ENCODE measurements around the gene UMODL1.

Gene UMODL1

GRCh38 chr21:42156690-42157605, 85.8 kb downstream of the UMODL1 start:
- Histone ChIP-seq H3K36me3 (replicated peaks) (no peaks in the 10 kb centered on the region), H3K4me3 (ENCODE audit: low read depth, low read length) (no peak overlapping the region), H3K27me3 (replicated peaks) (peaks cover 13% of the 10 kb centered on the region), H3K27ac (no peak overlapping the region)
- no peak for TF ChIP-seq CTCF (IDR thresholded peaks at IDR 0.05; ENCODE audit: low read depth, low read length, missing control alignments)
- DNase-seq, result no peak
- in situ Hi-C loops (cut with HindIII; ENCODE audit: low pct_ligation_motif_present, low sequenced_read_pairs), result no loop called here

DNA sequence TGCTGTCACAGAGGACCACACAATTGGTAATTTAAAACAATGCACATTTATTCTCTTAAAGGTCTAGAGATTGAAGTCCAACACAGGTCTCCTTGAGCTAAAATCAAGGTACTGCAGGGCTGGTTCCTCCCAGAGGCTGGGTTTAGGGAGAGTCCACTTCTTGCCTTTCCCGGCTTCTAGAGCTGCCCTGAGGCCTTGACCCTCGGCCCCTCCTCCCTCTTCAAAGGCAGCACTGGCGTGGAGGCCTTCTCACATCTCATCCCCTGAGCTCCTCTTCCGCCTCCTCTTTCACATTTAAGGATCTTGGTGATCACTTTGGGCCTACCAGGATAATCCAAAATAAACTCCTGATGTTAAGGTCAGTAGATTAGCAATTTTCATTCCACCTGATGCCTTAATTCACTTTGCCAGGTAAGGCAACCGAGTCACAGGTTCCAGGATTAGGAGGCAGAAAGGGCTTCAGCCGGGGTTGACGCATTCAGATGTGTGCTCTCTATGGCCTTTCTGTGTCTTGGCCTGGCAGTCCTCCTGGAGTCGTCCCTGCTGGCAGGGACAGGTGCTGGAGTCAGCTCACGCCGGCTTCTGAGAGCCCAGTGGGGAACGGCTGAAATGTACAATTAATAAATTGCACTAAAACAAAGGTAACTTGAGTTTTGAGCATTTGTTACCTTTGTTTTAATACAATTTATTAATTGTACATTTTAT, 86.6 kb downstream of the UMODL1 start:
- in situ Hi-C loops (cut with HindIII; ENCODE audit: low pct_ligation_motif_present, low sequenced_read_pairs), result no loop called here
- peaks cover 10% of the 10 kb centered on the region for H3K27me3 ChIP-seq (replicated peaks)
- H3K4me3 ChIP-seq (ENCODE audit: low read depth, low read length), result no peak overlapping the region
- no peak for DNase-seq
- TF ChIP-seq CTCF (IDR thresholded peaks at IDR 0.05; ENCODE audit: low read depth, low read length, missing control alignments), result no peak
- no peaks in the 10 kb centered on the region for H3K36me3 ChIP-seq (replicated peaks)
- no peak overlapping the region for H3K27ac ChIP-seq

- Histone ChIP-seq H3K27me3 (replicated peaks) (peaks cover 8% of the 10 kb centered on the region), H3K4me3 (ENCODE audit: low read depth, low read length) (no peak overlapping the region), H3K36me3 (replicated peaks) (no peaks in the 10 kb centered on the region), H3K27ac (no peak overlapping the region)
- no peak for DNase-seq
- TF ChIP-seq CTCF (IDR thresholded peaks at IDR 0.05; ENCODE audit: low read depth, low read length, missing control alignments), result no peak
- in situ Hi-C loops (cut with HindIII; ENCODE audit: low pct_ligation_motif_present, low sequenced_read_pairs), result no loop called here
Measured at GRCh38 chr21:42158846-42159245, 87.7 kb downstream of the UMODL1 start.

GRCh38 chr21:42159560-42160110, 88.5 kb downstream of the UMODL1 start:
- in situ Hi-C loops (cut with HindIII; ENCODE audit: low pct_ligation_motif_present, low sequenced_read_pairs), result no loop called here
- TF ChIP-seq CTCF (IDR thresholded peaks at IDR 0.05; ENCODE audit: low read depth, low read length, missing control alignments), result no peak
- peaks cover 7% of the 10 kb centered on the region for H3K27me3 ChIP-seq (replicated peaks)
- DNase-seq, result no peak
- no peak overlapping the region for H3K4me3 ChIP-seq (ENCODE audit: low read depth, low read length)
- H3K36me3 ChIP-seq (replicated peaks), result no peaks in the 10 kb centered on the region
- H3K27ac ChIP-seq, result no peak overlapping the region

DNA sequence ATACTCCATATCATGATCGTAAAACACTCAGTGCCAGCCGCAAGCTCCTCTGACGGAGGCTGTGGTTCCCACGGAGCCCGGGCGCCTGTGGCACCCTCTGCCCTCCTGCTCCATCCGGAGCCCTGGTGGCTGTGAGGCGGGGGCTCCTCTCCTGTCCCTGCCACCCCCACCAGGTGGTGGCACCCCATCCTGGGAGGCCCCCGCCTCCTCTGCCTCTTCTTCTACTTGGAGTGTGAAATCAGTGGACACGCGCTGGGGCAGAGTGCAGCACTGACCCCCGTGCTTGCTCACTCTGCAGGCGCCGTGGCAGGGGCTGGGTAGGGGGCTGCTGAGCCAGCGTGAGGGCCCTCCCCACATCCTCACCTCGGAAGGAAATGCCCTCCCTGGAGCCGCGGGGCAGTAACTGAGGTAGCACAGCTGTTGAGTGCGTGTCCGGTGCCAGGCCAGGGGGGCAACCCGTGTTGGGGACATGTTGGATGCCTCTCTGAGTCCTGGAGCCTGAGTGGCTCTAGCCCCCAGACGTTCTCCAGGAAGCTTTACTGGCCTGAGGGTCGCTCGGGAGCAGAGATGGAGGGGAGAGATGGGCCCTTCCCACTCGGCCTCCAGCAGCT, 89.1 kb downstream of the UMODL1 start:
- in situ Hi-C loops (cut with HindIII; ENCODE audit: low pct_ligation_motif_present, low sequenced_read_pairs), result no loop called here
- TF ChIP-seq CTCF (IDR thresholded peaks at IDR 0.05; ENCODE audit: low read depth, low read length, missing control alignments), result no peak
- no peak for DNase-seq
- H3K4me3 ChIP-seq (ENCODE audit: low read depth, low read length), result no peak overlapping the region
- no peak overlapping the region for H3K27ac ChIP-seq
- H3K27me3 ChIP-seq (replicated peaks), result peaks cover 7% of the 10 kb centered on the region
- H3K36me3 ChIP-seq (replicated peaks), result no peaks in the 10 kb centered on the region
